Astrocyte (in vitro differentiated cells and primary cell): ENCODE measurements around the gene MOB1A. TPM values are rescaled to one million over a fixed set of nuclear protein-coding genes. Genes with fewer than 3 reads are reported as not detected.
"Not testable (repeated sequence)": the region's sequence is repeated elsewhere in the genome, so short reads cannot be mapped to it uniquely, and the experiment has no call there.

Source experiments
- DNase-seq: peaks from one replicate; pipeline ENCODE4 v3.0.0-alpha.2; 2010; ENCODE audit warnings: low read depth
- FAIRE-seq: peaks from 2 replicates; lab custom pipeline; 2011; peaks lifted over from hg19 to GRCh38; lab: Jason Lieb, UNC
- H2AFZ ChIP-seq: 2 replicates; pipeline ENCODE4 v1.6.0; 2012; ENCODE audit warnings: low read depth, low read length, inconsistent platforms
- H3K27ac ChIP-seq: 2 replicates; pipeline ENCODE4 v1.5.1; 2011; ENCODE audit warnings: low read depth, low read length, inconsistent platforms
- H3K27me3 ChIP-seq: 2 replicates; pipeline ENCODE4 v1.6.0; 2011; ENCODE audit warnings: low read length, inconsistent platforms; ENCODE audit not compliant: insufficient read depth
- H3K36me3 ChIP-seq: 2 replicates; pipeline ENCODE4 v1.5.1; 2011; ENCODE audit warnings: low read length, inconsistent platforms; ENCODE audit not compliant: insufficient read depth
- H3K4me1 ChIP-seq: 2 replicates; pipeline ENCODE4 v1.5.1; 2011; ENCODE audit warnings: low read length, inconsistent platforms; ENCODE audit not compliant: insufficient read depth
- H3K4me2 ChIP-seq: 2 replicates; pipeline ENCODE4 v1.6.0; 2012; ENCODE audit warnings: low read length, inconsistent platforms
- H3K4me3 ChIP-seq: 2 replicates; pipeline ENCODE4 v1.5.1; 2011; ENCODE audit warnings: low read depth, mild to moderate bottlenecking, low read length, inconsistent platforms; ENCODE audit not compliant: insufficient read depth
- H3K79me2 ChIP-seq: 2 replicates; pipeline ENCODE4 v1.6.0; 2012; ENCODE audit warnings: mild to moderate bottlenecking, low read length, inconsistent platforms; ENCODE audit not compliant: insufficient read depth
- H3K9ac ChIP-seq: 2 replicates; pipeline ENCODE4 v1.6.0; 2012; ENCODE audit warnings: mild to moderate bottlenecking, low read length, inconsistent platforms
- H3K9me3 ChIP-seq: 2 replicates; pipeline ENCODE4 v1.5.1; 2012; ENCODE audit warnings: low read depth, mild to moderate bottlenecking, low read length, inconsistent platforms; ENCODE audit not compliant: insufficient read depth
- H4K20me1 ChIP-seq: 2 replicates; pipeline ENCODE4 v1.6.0; 2012; ENCODE audit warnings: low read length, inconsistent platforms; ENCODE audit not compliant: insufficient read depth
- H3K27ac Mint-ChIP-seq: one replicate; pipeline ENCODE4 v1.8.0; 2021; ENCODE audit warnings: mild to moderate bottlenecking, mixed read lengths; ENCODE audit not compliant: unreplicated experiment
- H3K27me3 Mint-ChIP-seq: one replicate; pipeline ENCODE4 v1.8.0; 2021; ENCODE audit warnings: low read depth, mixed read lengths; ENCODE audit not compliant: unreplicated experiment
- H3K36me3 Mint-ChIP-seq: one replicate; pipeline ENCODE4 v1.8.0; 2021; ENCODE audit warnings: low read depth, mixed read lengths; ENCODE audit not compliant: unreplicated experiment
- H3K4me1 Mint-ChIP-seq: one replicate; pipeline ENCODE4 v1.8.0; 2021; ENCODE audit warnings: low read depth, mixed read lengths; ENCODE audit not compliant: unreplicated experiment
- H3K4me3 Mint-ChIP-seq: one replicate; pipeline ENCODE4 v1.8.0; 2021; ENCODE audit warnings: mild to moderate bottlenecking, moderate library complexity, mixed read lengths; ENCODE audit not compliant: unreplicated experiment
- H3K9me3 Mint-ChIP-seq: one replicate; pipeline ENCODE4 v1.8.0; 2021; ENCODE audit warnings: mild to moderate bottlenecking, mixed read lengths; ENCODE audit not compliant: unreplicated experiment
- CTCF ChIP-seq: IDR thresholded peaks from 2 replicates; pipeline ENCODE4 v1.5.1; 2011; ENCODE audit warnings: low read depth, mild to moderate bottlenecking, inconsistent platforms, low read length, moderate library complexity; ENCODE audit not compliant: insufficient read depth
- EZH2 ChIP-seq: IDR thresholded peaks from 2 replicates; pipeline ENCODE4 v1.6.1; 2012; ENCODE audit warnings: mild to moderate bottlenecking, low read length, inconsistent platforms; ENCODE audit not compliant: insufficient read depth
- total RNA-seq: library from RNA; stranded (reverse); gene quantifications from 2 replicates; pipeline ENCODE4 v1.2.1, GENCODE V29; 2021

Gene MOB1A
- total RNA-seq, 1 donor from 2014 or later: 116 TPM

DNA sequence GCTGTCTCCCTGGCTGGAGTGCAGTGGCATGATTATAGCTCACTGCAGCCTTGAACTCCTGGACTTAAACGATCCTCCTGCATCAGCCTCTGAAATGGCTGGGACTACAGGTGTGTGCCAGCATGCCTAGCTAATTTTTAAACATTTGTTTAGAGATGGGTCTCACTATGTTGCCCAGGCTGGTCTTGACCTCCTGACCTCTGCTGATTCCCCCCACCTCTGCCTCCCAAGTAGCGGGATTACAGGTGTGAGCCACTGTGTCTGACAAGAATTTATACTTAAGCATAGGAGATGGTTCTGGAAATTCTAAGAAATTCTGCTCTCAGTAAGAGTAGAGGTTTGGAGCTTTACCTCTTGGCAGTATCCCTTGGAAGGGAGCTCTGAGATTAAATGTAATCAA, 38.0 kb upstream of the MOB1A start:
- H3K79me2 ChIP-seq: no peaks in the 10 kb centered on the region
- no peak overlapping the region for H3K27ac ChIP-seq
- H3K4me2 ChIP-seq: no peak overlapping the region
- Mint-ChIP-seq H3K27ac (no peak overlapping the region), H3K4me3 (no peak overlapping the region), H3K4me1 (no peaks in the 10 kb centered on the region), H3K36me3 (peaks cover 24% of the 10 kb centered on the region), H3K27me3 (no peaks in the 10 kb centered on the region), H3K9me3 (no peaks in the 10 kb centered on the region)
- H3K9ac ChIP-seq: no peak overlapping the region
- DNase-seq: no peak
- H4K20me1 ChIP-seq: peaks cover 20% of the 10 kb centered on the region
- no peaks in the 10 kb centered on the region for H3K9me3 ChIP-seq
- no peak overlapping the region for H2AFZ ChIP-seq
- TF ChIP-seq EZH2: no peak
- TF ChIP-seq CTCF: no peak
- no peak overlapping the region for H3K4me3 ChIP-seq
- H3K36me3 ChIP-seq: peaks cover 37% of the 10 kb centered on the region
- no peaks in the 10 kb centered on the region for H3K27me3 ChIP-seq
- no peaks in the 10 kb centered on the region for H3K4me1 ChIP-seq
- FAIRE-seq: no peak

DNA sequence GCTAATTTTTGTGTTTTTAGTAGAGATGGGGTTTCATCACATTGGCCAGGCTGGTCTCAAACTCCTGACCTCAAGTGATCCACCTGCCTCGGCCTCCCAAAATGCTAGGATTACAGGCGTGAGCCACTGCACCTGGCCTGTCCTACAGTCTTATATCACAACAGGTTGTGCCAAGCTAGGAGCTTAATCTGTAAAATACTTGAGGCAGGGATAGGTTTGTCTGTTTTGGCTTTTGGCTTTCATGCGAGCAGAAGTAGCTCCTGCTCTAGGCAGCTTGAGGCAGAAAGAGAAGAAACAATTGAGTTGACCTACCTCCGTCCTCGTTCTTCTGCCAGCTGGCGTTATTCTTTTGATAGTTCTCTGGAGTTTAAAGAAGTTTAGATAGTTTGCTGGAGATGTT, 37.1 kb upstream of the MOB1A start:
- H2AFZ ChIP-seq, H3K4me2 ChIP-seq, H3K9me3 Mint-ChIP-seq, DNase-seq, H3K27me3 Mint-ChIP-seq, H3K9ac ChIP-seq, H3K27me3 ChIP-seq, H3K4me1 ChIP-seq, H3K4me3 Mint-ChIP-seq, H3K79me2 ChIP-seq, H3K4me3 ChIP-seq, H3K27ac ChIP-seq, FAIRE-seq, H3K4me1 Mint-ChIP-seq, H3K27ac Mint-ChIP-seq, H3K9me3 ChIP-seq: not testable (repeated sequence)
- peaks cover 20% of the 10 kb centered on the region for H4K20me1 ChIP-seq
- H3K36me3 ChIP-seq: peaks cover 46% of the 10 kb centered on the region
- H3K36me3 Mint-ChIP-seq: peaks cover 21% of the 10 kb centered on the region

DNA sequence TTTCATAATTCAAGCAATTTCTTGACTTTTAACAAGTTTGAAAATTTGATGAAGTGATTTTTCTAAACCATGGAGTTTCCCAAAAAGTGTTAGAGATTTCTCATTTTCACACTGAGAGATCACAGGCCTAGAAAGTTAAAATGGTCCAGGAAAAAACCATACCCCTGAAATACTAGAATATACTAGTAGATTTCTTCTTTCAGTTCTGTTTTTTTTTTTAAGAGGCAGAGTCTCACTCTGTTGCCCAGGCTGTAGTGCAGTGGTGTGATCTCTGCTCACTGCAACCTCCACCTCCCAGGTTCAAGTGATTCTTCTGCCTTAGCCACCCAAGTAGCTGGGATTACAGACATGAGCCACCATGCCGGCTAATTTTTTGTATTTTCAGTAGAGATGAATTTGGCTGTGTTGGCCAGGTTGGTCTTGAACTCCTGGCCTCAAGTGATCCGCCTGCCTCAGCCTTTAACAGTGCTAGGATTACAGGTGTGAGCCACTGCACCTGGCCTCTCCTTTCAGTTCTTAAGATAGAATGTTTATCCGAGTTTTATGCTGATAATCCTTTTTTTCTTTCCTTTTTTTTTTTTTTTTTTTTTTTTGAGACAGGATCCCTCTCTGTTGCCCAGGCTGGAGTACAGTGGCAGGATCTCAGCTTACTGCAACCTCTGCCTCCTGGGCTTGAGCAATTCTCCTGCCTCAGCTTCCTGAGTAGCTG, 34.2 kb upstream of the MOB1A start:
- peaks cover 11% of the 10 kb centered on the region for H3K79me2 ChIP-seq
- no peaks in the 10 kb centered on the region for H3K27me3 ChIP-seq
- no peak overlapping the region for H3K27ac ChIP-seq
- FAIRE-seq (no peak), DNase-seq (no peak)
- no peak overlapping the region for H3K4me3 ChIP-seq
- no peak overlapping the region for H2AFZ ChIP-seq
- Mint-ChIP-seq H3K36me3 (peaks cover 24% of the 10 kb centered on the region), H3K27ac (no peak overlapping the region), H3K9me3 (no peaks in the 10 kb centered on the region), H3K27me3 (no peaks in the 10 kb centered on the region), H3K4me3 (no peak overlapping the region), H3K4me1 (peaks cover 11% of the 10 kb centered on the region)
- H3K9ac ChIP-seq: no peak overlapping the region
- H3K36me3 ChIP-seq: peaks cover 62% of the 10 kb centered on the region
- no peaks in the 10 kb centered on the region for H3K9me3 ChIP-seq
- peaks cover 24% of the 10 kb centered on the region for H4K20me1 ChIP-seq
- no peaks in the 10 kb centered on the region for H3K4me1 ChIP-seq
- TF ChIP-seq EZH2: no peak
- no peak for TF ChIP-seq CTCF
- no peak overlapping the region for H3K4me2 ChIP-seq
